H1 (cell line): ENCODE data around the gene GIGYF2. TPM values are rescaled to one million over a fixed set of nuclear protein-coding genes. Genes with fewer than 3 reads are reported as not detected.

Experiments
- CTCF ChIA-PET: fragments of 300-600 bp; sonication (Branson Sonifier 250); formaldehyde crosslinking; loops from one replicate; lab custom pipeline; 2021; ENCODE audit not compliant: partially characterized antibody; lab: Charles Lee
- POLR2A ChIA-PET: fragments of 300-600 bp; sonication (Branson Sonifier 250); formaldehyde crosslinking; loops from one replicate; lab custom pipeline; 2021; ENCODE audit warnings: inconsistent platforms; ENCODE audit not compliant: partially characterized antibody; lab: Charles Lee
- DNase-seq, 2 experiments: peaks; one replicate each; pipeline versions ENCODE4 v3.0.0 to v3.0.0-alpha.2; 2010 to 2022; ENCODE audit warnings: low spot score in 2 of 2, low read depth in 1 of 2, mixed read lengths in 1 of 2
- FAIRE-seq: peaks from 2 replicates; lab custom pipeline; 2011; peaks lifted over from hg19 to GRCh38; lab: Jason Lieb, UNC
- H2AFZ ChIP-seq: 2 replicates; pipeline ENCODE4 v1.8.1; 2012; ENCODE audit warnings: low read length, inconsistent platforms
- H2AK5ac ChIP-seq: 2 replicates; pipeline ENCODE4 v1.6.1; 2013; ENCODE audit warnings: low read depth, low read length
- H2BK120ac ChIP-seq: replicated peaks from 2 replicates; pipeline ENCODE3; 2013; ENCODE audit warnings: low read depth, low read length, inconsistent platforms
- H2BK12ac ChIP-seq: 2 replicates; pipeline ENCODE4 v1.6.1; 2013; ENCODE audit warnings: low read depth, low read length
- H2BK15ac ChIP-seq: 2 replicates; pipeline ENCODE4 v1.6.1; 2013; ENCODE audit warnings: low read length
- H2BK20ac ChIP-seq: 2 replicates; pipeline ENCODE4 v1.6.1; 2013; ENCODE audit warnings: low read length
- H2BK5ac ChIP-seq: 2 replicates; pipeline ENCODE4 v1.6.1; 2013; ENCODE audit warnings: low read depth, low read length
- H3K14ac ChIP-seq: 2 replicates; pipeline ENCODE4 v1.6.1; 2013; ENCODE audit warnings: inconsistent platforms; ENCODE audit not compliant: insufficient read length
- H3K18ac ChIP-seq: 2 replicates; pipeline ENCODE4 v1.6.1; 2013; ENCODE audit warnings: low read length; ENCODE audit errors: extremely low read depth
- H3K23ac ChIP-seq: 2 replicates; pipeline ENCODE4 v1.6.1; 2013; ENCODE audit warnings: inconsistent platforms; ENCODE audit not compliant: insufficient read length
- H3K23me2 ChIP-seq: 2 replicates; pipeline ENCODE4 v1.6.1; 2013; ENCODE audit warnings: low read depth, low read length
- H3K27ac ChIP-seq: 2 replicates; pipeline ENCODE4 v1.6.1; 2011; ENCODE audit warnings: low read depth, low read length, inconsistent platforms
- H3K27me3 ChIP-seq, 4 experiments: replicated peaks in 1 of 4; 1 replicate in 1 of 4; 2 replicates in 3 of 4; pipeline versions ENCODE4 v1.6.1 to v1.8.1; 2011 to 2013; ENCODE audit warnings: low read length in 3 of 4, mild to moderate bottlenecking in 3 of 4, inconsistent platforms in 2 of 4, mixed read lengths in 2 of 4, moderate library complexity in 1 of 4; ENCODE audit not compliant: control insufficient read depth in 3 of 4, insufficient read depth in 3 of 4; ENCODE audit errors: extremely low read depth in 1 of 4
- H3K36me3 ChIP-seq, 4 experiments: 2 replicates each; pipeline versions ENCODE4 v1.6.1 to v1.8.1; 2011 to 2013; ENCODE audit warnings: mild to moderate bottlenecking in 4 of 4, low read length in 3 of 4, moderate library complexity in 2 of 4, control low read depth in 1 of 4, inconsistent platforms in 1 of 4; ENCODE audit not compliant: insufficient read depth in 4 of 4, control insufficient read depth in 2 of 4
- H3K4ac ChIP-seq: replicated peaks from 2 replicates; pipeline ENCODE3; 2013; ENCODE audit warnings: low read length, low read depth, mixed read lengths, inconsistent platforms; ENCODE audit not compliant: insufficient read length
- H3K4me1 ChIP-seq, 4 experiments: replicated peaks in 1 of 4; 1 replicate in 1 of 4; 2 replicates in 3 of 4; pipeline versions ENCODE4 v1.6.1 to v1.8.1; 2011 to 2013; ENCODE audit warnings: low read length in 3 of 4, inconsistent platforms in 2 of 4, mixed read lengths in 1 of 4; ENCODE audit not compliant: insufficient read depth in 4 of 4, control insufficient read depth in 3 of 4
- H3K4me2 ChIP-seq, 2 experiments: 2 replicates each; pipeline versions ENCODE4 v1.6.1 to v1.8.1; 2011 to 2013; ENCODE audit warnings: low read depth in 2 of 2, low read length in 2 of 2, control low read depth in 1 of 2, inconsistent platforms in 1 of 2, mild to moderate bottlenecking in 1 of 2; ENCODE audit not compliant: insufficient read depth in 1 of 2
- H3K4me3 ChIP-seq, 4 experiments: fragments of 200-600, 300-600 bp in 1 of 4; sonication (generic), shearing (Covaris generic), sonication (Bioruptor Twin) in 1 of 4; 2 replicates each; pipeline versions ENCODE4 v1.5.1 to v1.8.1; 2011 to 2016; ENCODE audit warnings: low read length in 4 of 4, low read depth in 3 of 4, control low read depth in 2 of 4, inconsistent platforms in 2 of 4, mild to moderate bottlenecking in 2 of 4, mixed read lengths in 1 of 4, moderate library complexity in 1 of 4; ENCODE audit not compliant: insufficient read depth in 2 of 4; ENCODE audit errors: extremely low read depth in 1 of 4
- H3K56ac ChIP-seq: replicated peaks from 2 replicates; pipeline ENCODE3; 2013; ENCODE audit warnings: low read depth, mild to moderate bottlenecking, mixed read lengths, low read length, inconsistent platforms; ENCODE audit not compliant: insufficient read length
- H3K79me1 ChIP-seq: 2 replicates; pipeline ENCODE4 v1.6.1; 2013; ENCODE audit warnings: low read depth, low read length, control low read depth
- H3K79me2 ChIP-seq, 2 experiments: 2 replicates each; pipeline versions ENCODE4 v1.6.1 to v1.8.1; 2012 to 2013; ENCODE audit warnings: low read length in 2 of 2, mild to moderate bottlenecking in 2 of 2, inconsistent platforms in 1 of 2; ENCODE audit not compliant: insufficient read depth in 2 of 2, control insufficient read depth in 1 of 2
- H3K9ac ChIP-seq, 4 experiments: replicated peaks in 1 of 4; 1 replicate in 1 of 4; 2 replicates in 3 of 4; pipeline versions ENCODE4 v1.6.1 to v1.8.1; 2011 to 2013; ENCODE audit warnings: low read depth in 3 of 4, low read length in 3 of 4, control low read depth in 2 of 4, mild to moderate bottlenecking in 2 of 4, moderate library complexity in 2 of 4, inconsistent platforms in 1 of 4; ENCODE audit errors: extremely low read depth in 1 of 4
- H3K9me3 ChIP-seq, 2 experiments: 2 replicates each; pipeline versions ENCODE4 v1.6.1 to v1.8.1; 2012 to 2013; ENCODE audit warnings: mild to moderate bottlenecking in 2 of 2, moderate library complexity in 2 of 2, control low read depth in 1 of 2, inconsistent platforms in 1 of 2, low read depth in 1 of 2, low read length in 1 of 2, mixed read lengths in 1 of 2; ENCODE audit not compliant: insufficient read depth in 2 of 2
- H4K20me1 ChIP-seq, 2 experiments: replicated peaks in 1 of 2; 2 replicates each; pipeline versions ENCODE3 to v1.8.1; 2011 to 2013; ENCODE audit warnings: inconsistent platforms in 2 of 2, low read length in 2 of 2, mild to moderate bottlenecking in 1 of 2; ENCODE audit not compliant: insufficient read depth in 2 of 2, control insufficient read depth in 1 of 2
- H4K5ac ChIP-seq: 2 replicates; pipeline ENCODE4 v1.6.1; 2013; ENCODE audit warnings: low read length, low read depth, mixed read lengths, inconsistent platforms; ENCODE audit not compliant: insufficient read length
- H4K8ac ChIP-seq: 2 replicates; pipeline ENCODE4 v1.8.0; 2013; ENCODE audit warnings: mild to moderate bottlenecking, moderate library complexity, low read length, inconsistent platforms; ENCODE audit not compliant: insufficient read depth; ENCODE audit errors: extremely low read depth
- H4K91ac ChIP-seq: replicated peaks from 2 replicates; pipeline ENCODE3; 2013; ENCODE audit warnings: low read length, mixed read lengths, inconsistent platforms; ENCODE audit not compliant: insufficient read length
- BACH1 ChIP-seq: IDR thresholded peaks from 2 replicates; pipeline ENCODE4 v1.6.1; 2012; ENCODE audit warnings: low read length, improper control_type of control experiment
- BCL11A ChIP-seq, 2 experiments: IDR thresholded peaks; one replicate each; pipeline ENCODE4 v1.6.1; 2011; ENCODE audit warnings: low read depth in 2 of 2, low read length in 2 of 2, mild to moderate bottlenecking in 2 of 2
- CEBPB ChIP-seq: IDR thresholded peaks from 2 replicates; pipeline ENCODE4 v1.6.1; 2012; ENCODE audit warnings: low read depth, low read length
- E2F6 ChIP-seq: IDR thresholded peaks from 2 replicates; pipeline ENCODE4 v1.6.1; 2012; ENCODE audit warnings: inconsistent platforms
- EP300 ChIP-seq, 2 experiments: IDR thresholded peaks; 1 replicate in 1 of 2; 2 replicates in 1 of 2; pipeline ENCODE4 v1.6.1; 2011 to 2012; ENCODE audit warnings: low read depth in 2 of 2, low read length in 2 of 2, mild to moderate bottlenecking in 2 of 2, borderline replicate concordance in 1 of 2, inconsistent platforms in 1 of 2, moderate library complexity in 1 of 2
- FOSL1 ChIP-seq: IDR thresholded peaks from 2 replicates; pipeline ENCODE4 v1.6.1; 2011; ENCODE audit warnings: mild to moderate bottlenecking, low read depth, low read length, moderate library complexity; ENCODE audit not compliant: insufficient read depth
- GABPA ChIP-seq: IDR thresholded peaks from 2 replicates; pipeline ENCODE4 v1.6.1; 2011; ENCODE audit warnings: mild to moderate bottlenecking, low read length, moderate library complexity, borderline replicate concordance; ENCODE audit not compliant: insufficient read depth
- JUN ChIP-seq: IDR thresholded peaks from 2 replicates; pipeline ENCODE4 v1.6.1; 2011; ENCODE audit warnings: low read depth, mild to moderate bottlenecking, improper control_type of control experiment, low read length
- MAFK ChIP-seq: IDR thresholded peaks from 2 replicates; pipeline ENCODE4 v1.6.1; 2012; ENCODE audit warnings: low read depth, mild to moderate bottlenecking, improper control_type of control experiment, low read length
- PHF8 ChIP-seq: fragments of 200-600 bp; sonication (generic); conservative IDR thresholded peaks from 2 replicates; pipeline ENCODE4 v1.7.1; 2012; ENCODE audit warnings: low read depth, mild to moderate bottlenecking, inconsistent platforms, low read length, moderate library complexity
- RXRA ChIP-seq: IDR thresholded peaks from 2 replicates; pipeline ENCODE4 v1.6.1; 2011; ENCODE audit warnings: low read depth, mild to moderate bottlenecking, low read length, moderate library complexity; ENCODE audit not compliant: insufficient read depth
- SAP30 ChIP-seq: fragments of 300-600 bp; sonication (generic); IDR thresholded peaks from 2 replicates; pipeline ENCODE4 v1.7.1; 2012; ENCODE audit warnings: low read length, moderate library complexity, mild to moderate bottlenecking, inconsistent platforms; ENCODE audit not compliant: insufficient read depth, insufficient replicate concordance
- SP1 ChIP-seq: IDR thresholded peaks from 2 replicates; pipeline ENCODE4 v1.6.1; 2011; ENCODE audit warnings: low read depth, low read length
- TAF7 ChIP-seq: optimal IDR thresholded peaks from 2 replicates; pipeline ENCODE3; 2011; ENCODE audit warnings: low read depth, mild to moderate bottlenecking, inconsistent platforms, low read length, moderate library complexity, borderline replicate concordance
- polyA plus RNA-seq, 7 experiments: library from polyadenylated mRNA; depleted of rRNA in 3 of 7; stranded (reverse) in 5 of 7; unstranded in 2 of 7; fragments of >200 nt in 5 of 7; fragments of 200-250 nt in 2 of 7; gene quantifications; 1 replicate in 5 of 7; 2 replicates in 1 of 7; 4 replicates in 1 of 7; pipeline versions ENCODE4 v1.2.1 to v1.2.3, GENCODE V29; 2011 to 2013; ENCODE audit warnings: missing spikeins in 2 of 7, mixed read lengths in 2 of 7
- total RNA-seq: library from RNA; stranded (reverse); fragmentation: NEBNext Ultra II Directional; extraction: Animal tissue kit (Norgen Biotek cat#: 25700); gene quantifications from 2 replicates; pipeline ENCODE4 v1.2.1, GENCODE V29; 2021

GIGYF2 gene
- total and polyA plus RNA-seq, 2 of the 8 experiments (the other 6 are each of a cell fraction or from before 2014, with no cell fraction given): 22.3 to 62.0 TPM

- Histone ChIP-seq H3K18ac (no peak overlapping the region), H2BK5ac (no peak overlapping the region), H3K56ac (no peak overlapping the region), H2AFZ (no peak overlapping the region), H3K4me2 (no peak overlapping the region), H3K23ac (no peak overlapping the region), H3K9me3 (no peaks in the 10 kb centered on the region), H2BK12ac (no peak overlapping the region), H3K79me1 (no peaks in the 10 kb centered on the region; the same call in 1 of the 2 replicates), H2BK15ac (no peak overlapping the region), H2BK20ac (no peak overlapping the region), H3K27me3 (no peaks in the 10 kb centered on the region), H4K91ac (no peak overlapping the region), H3K79me2 (no peaks in the 10 kb centered on the region; a peak in 1 of 4 replicates), H2BK120ac (no peak overlapping the region), H3K23me2 (no peaks in the 10 kb centered on the region), H4K5ac (no peak overlapping the region), H3K4me1 (no peaks in the 10 kb centered on the region), H3K4ac (no peak overlapping the region), H2AK5ac (no peak overlapping the region), H3K4me3 (no peak overlapping the region), H4K8ac (no peak overlapping the region), H3K9ac (no peak overlapping the region), H3K36me3 (peaks cover 2 to 17% (median 7%) of the 10 kb centered on the region in 4 experiments; a peak in 6 of 8 replicates), H4K20me1 (peaks cover 0 to 2% of the 10 kb centered on the region in 2 experiments), H3K27ac (no peak overlapping the region), H3K14ac (no peak overlapping the region)
- CTCF ChIA-PET: interaction anchor here (0.9 kb wide), 1 partner anchor 246 kb away, joined by 3 read pairs; no protein-coding TSS in a partner anchor
- FAIRE-seq (no peak), DNase-seq (no peak)
- no peak for TF ChIP-seq SAP30
- TF ChIP-seq E2F6: no peak
- TF ChIP-seq PHF8: no peak
- TF ChIP-seq GABPA: no peak
- no peak for TF ChIP-seq RXRA
- TF ChIP-seq BCL11A (IDR thresholded peaks at IDR 0.05; ENCODE audit: low read depth in 2 of 2, low read length in 2 of 2): no peak
- no peak for TF ChIP-seq TAF7
- TF ChIP-seq BACH1: no peak
- TF ChIP-seq JUN: no peak
- TF ChIP-seq CEBPB: no peak
- no peak for TF ChIP-seq MAFK
- TF ChIP-seq EP300 (IDR thresholded peaks at IDR 0.05; ENCODE audit: borderline replicate concordance in 1 of 2, low read depth in 2 of 2, low read length in 2 of 2): no peak
- TF ChIP-seq FOSL1: no peak
- TF ChIP-seq SP1: no peak
- POLR2A ChIA-PET: no interaction called here
Observed at GRCh38 chr2:232783278-232783677, 86.1 kb downstream of the GIGYF2 start.
